DOHH2 (cell line): Measurements from ENCODE around the gene SLC13A2.

ENCODE experiments used
- EZH2phosphoT487 ChIP-seq: fragments of 200-600 bp; sonication (generic); IDR thresholded peaks from 2 replicates; pipeline ENCODE4 v1.6.1; 2017; ENCODE audit warnings: borderline replicate concordance, mild to moderate bottlenecking, antibody characterized with exemption, low read length, moderate library complexity, mixed read lengths
- TF ChIP-seq, protein P1 (sequence below): fragments of 200-600 bp; sonication (generic); IDR thresholded peaks from one replicate; pipeline ENCODE4 v1.5.1; 2014; ENCODE audit warnings: antibody characterized with exemption, mild to moderate bottlenecking, low read depth, low read length; ENCODE audit not compliant: poor library complexity, severe bottlenecking

DNA sequence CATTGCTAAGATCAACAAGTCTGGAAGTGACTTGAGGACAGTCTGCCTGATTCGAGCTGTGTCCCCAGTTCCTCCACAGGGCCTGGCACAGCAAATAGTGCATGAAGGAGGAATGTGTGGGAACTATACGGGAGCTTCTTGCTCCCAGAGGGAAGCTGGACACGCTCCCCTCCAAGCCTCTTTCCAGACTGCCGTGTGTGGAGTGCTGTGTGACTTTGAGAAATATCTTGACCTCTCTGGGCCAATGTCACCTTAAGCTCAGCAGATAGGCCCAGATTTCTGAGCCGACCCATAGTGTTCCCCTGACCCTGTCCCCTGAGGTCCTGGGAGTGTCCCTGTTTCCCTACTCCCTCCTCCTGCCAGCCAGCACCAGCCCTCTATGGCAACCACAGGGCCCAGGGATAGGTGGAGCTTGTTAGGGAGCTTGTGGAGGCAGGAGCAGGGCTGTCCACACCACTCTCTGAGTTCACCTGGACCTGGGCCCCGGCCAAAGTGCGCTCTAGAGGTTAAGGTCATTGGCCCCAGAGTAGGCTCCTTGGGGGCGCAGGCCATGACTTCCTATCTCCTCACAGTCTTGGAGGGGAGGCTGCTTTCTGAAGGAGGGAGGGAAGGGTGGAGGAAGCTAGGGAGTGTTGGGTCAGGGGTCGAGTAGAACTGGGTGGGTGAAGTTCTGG lies 26.4 kb downstream of the SLC13A2 start:
- TF ChIP-seq, protein P1, sequence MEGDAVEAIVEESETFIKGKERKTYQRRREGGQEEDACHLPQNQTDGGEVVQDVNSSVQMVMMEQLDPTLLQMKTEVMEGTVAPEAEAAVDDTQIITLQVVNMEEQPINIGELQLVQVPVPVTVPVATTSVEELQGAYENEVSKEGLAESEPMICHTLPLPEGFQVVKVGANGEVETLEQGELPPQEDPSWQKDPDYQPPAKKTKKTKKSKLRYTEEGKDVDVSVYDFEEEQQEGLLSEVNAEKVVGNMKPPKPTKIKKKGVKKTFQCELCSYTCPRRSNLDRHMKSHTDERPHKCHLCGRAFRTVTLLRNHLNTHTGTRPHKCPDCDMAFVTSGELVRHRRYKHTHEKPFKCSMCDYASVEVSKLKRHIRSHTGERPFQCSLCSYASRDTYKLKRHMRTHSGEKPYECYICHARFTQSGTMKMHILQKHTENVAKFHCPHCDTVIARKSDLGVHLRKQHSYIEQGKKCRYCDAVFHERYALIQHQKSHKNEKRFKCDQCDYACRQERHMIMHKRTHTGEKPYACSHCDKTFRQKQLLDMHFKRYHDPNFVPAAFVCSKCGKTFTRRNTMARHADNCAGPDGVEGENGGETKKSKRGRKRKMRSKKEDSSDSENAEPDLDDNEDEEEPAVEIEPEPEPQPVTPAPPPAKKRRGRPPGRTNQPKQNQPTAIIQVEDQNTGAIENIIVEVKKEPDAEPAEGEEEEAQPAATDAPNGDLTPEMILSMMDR = no peak
- TF ChIP-seq EZH2phosphoT487 = no peak
